GM19438 (cell line): ENCODE data around the gene CXCL14.

ENCODE experiments used
- ATAC-seq: cut with Tn5 transposase; IDR thresholded peaks from one replicate; pipeline ENCODE4 v1.9.1; 2021; ENCODE audit warnings: low read depth; ENCODE audit not compliant: unreplicated experiment

CXCL14 gene

DNA sequence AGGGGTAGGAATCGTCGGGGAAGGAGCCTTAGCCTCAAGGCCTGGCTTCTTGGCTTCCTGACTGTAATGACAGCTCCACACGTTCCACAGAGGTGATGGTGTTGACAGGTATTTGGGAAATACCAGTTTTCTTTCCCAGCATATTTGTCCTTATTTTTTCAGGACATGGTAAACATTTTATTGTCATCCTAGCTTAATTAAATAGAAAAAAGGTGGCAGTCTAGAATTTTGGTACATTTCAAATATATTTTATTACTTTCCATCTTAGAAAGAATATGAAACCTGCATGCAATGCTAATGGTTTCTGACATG lies 8.4 kb downstream of the CXCL14 start:
- ATAC-seq = no peak

DNA sequence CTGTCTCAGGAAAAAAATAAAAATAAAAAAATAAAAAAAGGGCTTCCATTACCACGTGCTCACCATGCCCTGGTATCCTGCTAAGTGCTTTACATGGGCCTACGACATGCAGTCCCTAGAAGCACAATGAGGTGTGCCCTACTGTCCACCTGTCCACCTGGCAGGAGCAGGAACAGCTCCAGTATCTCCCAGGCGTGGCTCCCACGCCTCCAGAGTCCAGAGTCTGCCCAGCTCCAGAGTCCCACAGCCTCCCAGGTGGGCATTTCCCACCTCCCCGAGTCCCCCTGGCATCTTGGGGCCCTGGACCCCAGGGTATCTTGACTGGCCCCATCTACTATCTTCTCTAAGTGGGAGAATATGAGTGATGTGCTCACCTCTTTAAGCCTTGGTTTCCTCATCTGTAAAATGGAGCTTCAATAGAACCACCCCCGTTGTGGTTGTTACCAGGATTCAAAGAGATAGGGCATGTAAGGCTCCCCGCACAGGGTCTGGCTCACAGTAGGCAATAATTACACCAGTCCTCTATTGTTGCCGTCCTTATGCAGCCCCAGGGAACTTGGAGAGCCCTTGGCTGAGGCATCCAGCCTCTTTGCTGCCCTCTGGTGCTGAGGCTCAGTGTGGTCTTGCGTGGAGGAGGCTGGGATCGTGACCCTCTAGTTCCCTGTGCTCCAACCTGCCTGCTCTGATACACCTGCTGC lies 8.9 kb downstream of the CXCL14 start:
- no peak for ATAC-seq

DNA sequence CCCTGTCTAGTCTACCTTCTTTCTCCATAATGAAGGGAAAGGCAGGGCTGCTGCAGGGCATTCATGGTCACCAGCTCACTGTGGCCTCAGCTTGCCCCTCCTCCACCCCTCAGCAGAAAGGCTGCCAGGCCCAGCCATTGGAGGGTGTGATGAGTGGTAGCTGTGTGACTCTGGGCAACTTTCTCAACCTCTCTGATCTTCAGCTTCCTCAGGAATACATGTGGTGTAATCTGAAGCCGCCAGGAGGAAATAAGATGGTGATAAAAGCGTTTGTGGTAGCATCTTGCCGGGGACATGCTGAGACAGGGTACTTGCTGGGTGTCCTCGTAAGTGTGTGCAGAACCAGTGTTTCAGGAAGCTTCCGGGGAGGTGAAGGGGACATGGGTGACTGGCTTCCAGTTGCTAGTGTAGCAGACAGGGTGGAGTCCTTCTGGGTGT lies 9.8 kb downstream of the CXCL14 start:
- no peak for ATAC-seq

DNA sequence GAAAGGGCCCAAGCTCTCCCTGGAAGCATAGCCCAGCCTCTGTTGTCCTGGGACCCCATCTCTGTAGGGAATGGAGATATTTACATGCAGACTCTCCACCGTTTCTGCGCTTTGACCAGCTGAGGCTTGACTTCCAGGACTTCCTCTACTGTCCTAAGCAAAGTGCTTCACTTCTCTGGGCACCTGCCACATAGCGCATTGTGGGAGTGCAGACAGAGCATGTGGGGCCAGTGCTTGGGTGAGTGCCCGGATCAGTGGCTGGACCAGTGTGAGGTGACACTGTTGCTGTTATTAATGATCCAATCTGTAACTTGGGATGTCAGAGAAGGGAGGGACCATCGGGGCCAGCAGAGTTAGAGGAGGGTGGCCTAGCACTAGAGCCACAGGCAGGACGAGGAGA lies 10.5 kb downstream of the CXCL14 start:
- no peak for ATAC-seq

DNA sequence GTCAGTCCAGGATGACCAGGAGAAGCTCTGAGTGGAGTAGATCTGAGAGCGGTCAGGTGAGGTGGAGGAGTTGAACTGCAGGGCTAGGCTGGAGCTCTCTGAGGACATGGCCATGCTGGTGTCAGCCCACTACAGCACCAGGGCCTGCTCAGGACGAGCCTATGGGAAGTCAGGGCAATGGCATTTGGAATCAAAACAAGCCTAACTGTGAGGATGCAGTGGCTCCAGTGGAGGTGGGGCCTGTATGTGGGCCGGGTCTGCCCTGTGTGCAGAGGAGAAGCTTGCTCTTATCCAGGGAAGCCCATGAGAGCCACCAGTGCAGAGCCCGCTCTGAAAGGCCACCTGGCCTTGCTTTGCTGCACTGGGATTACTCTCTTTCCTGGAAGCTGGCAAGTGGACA lies 11.1 kb downstream of the CXCL14 start:
- ATAC-seq = no peak

DNA sequence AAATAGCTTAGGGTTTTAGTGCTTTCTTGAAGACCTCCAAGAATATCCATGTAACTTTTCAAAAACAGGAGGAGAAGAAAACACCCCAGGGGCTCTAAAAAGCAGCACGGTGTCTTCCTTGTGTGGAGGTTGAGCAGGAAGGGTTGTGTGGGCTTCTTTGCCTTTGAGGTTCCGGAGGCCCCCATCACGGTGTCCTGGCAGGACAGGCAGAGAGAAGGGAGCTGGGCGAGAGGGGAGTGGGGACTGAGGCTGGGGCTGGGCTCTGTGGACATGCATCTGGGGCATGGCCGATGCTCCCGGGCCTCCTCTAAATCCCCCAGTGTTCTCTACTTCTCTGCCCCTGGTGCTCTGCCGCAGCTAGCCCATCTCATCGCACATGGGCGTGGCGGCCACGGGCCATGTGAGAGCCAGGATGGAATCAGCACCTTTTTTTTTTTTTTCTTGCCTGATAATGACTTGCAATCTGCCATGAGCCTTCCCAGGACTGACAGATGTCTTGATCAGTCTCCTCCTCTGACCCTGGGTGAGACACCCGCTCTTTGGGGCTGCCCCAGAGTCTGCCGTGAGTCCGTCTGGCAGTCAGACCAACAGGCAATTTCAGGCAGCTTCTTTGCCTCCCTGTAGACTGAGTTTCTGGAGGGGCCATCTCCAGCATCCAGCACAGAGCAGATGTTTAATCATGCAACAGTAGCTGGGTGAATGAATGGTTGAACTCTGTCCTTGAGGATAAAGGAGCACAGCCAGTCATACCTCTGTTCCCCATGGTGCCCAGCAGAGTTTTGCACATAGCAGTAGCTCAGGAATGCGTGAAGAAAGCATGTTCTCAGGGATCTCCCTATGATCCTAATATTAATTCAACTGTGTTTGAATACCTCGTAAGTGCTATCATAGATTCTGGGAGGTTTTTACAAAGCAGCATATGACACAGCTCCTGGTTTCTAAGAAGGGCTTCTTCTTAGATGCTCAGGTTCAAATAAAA lies 12.1 kb downstream of the CXCL14 start:
- ATAC-seq = no peak

DNA sequence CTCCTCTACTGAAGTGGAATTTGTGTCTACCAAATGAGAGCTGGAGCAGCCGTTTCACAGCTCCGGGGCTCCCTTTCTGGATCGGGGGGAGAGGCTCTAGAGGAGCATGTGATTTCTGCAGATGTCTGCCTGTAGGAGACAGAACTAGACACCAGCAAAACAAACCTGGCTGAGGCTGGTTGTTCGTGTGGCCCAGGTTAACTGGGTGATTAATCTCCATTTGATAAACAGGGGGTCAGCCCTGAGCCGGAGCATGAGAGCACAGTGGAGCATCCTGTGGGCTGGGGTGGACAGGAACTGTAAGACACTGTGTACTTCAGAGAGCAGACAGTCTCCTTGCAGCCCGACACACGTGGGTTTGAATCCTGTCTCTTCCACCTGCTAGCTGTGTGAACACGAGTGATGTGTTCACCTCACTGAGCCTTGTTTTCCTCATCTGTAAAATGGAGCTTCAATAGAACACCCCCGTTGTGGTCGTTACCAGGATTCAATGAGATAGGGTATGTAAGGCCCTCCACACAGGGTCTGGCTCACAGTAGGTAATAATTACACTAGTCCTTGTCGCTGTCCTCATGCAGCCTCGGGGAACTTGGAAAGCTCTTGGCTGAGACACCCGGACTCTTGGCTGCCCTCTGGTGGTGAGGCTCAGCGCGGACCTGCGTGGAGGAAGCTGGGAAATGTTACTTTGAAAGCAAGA lies 12.9 kb downstream of the CXCL14 start:
- ATAC-seq = no peak

DNA sequence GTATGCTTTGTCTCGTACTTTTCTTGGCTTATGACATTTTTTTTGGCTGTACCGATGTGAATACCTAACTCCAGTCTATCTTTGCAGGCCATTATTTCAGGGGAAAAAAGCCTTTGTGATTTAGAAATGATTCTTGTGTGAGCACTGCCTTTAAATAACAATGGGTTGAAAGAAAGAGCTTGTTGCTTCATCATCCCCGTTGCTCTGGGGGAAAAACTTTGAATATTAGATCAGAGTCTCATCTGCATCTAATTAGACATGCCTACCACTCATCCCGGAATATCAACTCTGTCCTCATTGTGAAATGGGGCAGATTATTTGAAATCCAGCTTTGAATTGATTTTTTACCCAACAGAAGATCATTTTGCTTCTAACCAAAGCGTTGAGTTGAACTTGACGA lies 13.5 kb downstream of the CXCL14 start:
- ATAC-seq = no peak

DNA sequence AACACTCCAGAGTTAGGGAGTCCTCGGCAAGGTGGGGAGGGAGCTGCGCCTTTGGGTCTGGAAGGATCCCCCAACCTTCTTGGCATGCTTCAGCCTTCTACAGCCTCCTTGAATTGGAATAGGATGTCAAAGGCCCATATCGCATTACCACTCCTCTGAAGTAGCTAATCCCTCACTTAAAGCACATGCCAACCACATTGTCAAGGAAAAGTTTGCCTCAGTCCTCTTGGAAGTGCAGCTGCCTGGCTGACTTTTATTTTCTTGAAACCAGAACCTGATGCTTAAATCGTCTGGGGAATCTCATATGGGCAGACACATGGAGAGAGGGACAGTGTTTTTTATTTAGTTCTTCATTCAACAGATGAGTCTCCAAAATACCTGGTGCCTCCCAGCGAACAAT lies 14.5 kb downstream of the CXCL14 start:
- no peak for ATAC-seq

DNA sequence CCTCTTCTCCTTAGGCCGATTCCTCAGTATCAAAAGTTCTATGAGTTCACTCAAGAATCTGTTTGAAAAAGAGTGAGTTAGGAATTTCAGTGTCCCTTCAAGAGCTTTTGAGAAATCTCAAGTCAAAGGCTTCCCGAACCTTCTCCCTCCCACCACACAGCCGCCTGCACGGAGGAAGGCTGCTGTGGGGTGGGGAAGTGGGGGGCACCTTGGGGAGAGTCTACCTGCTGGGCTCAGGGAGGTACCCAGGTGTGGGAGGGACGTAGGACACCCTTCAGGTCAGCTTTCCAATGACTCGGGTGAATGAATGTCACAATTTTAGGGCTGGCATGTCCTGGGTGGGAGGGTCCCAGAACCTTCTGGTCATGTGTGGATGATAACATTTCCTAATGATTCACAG lies 17.5 kb downstream of the CXCL14 start:
- ATAC-seq = no peak

DNA sequence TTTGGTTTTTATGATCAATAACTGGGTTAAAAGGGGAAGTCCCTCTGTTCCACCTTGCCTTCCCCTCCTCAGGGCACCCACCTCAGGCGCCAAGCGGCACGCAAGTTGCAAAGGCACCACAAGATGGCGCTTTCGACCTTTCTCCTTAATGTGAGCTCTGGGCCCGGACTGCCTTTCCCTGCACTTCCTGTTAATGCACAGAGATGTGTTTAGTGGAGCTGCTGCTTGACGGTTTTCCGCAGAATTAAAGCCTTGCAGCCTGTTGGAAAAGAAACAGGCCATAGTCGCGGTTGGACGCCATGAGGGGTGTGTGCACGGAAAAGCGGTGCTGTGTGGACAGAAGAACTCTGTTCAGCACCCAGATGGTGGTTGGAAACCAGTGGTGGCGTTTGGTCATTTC lies 17.9 kb downstream of the CXCL14 start:
- ATAC-seq = peak; percentile 92

DNA sequence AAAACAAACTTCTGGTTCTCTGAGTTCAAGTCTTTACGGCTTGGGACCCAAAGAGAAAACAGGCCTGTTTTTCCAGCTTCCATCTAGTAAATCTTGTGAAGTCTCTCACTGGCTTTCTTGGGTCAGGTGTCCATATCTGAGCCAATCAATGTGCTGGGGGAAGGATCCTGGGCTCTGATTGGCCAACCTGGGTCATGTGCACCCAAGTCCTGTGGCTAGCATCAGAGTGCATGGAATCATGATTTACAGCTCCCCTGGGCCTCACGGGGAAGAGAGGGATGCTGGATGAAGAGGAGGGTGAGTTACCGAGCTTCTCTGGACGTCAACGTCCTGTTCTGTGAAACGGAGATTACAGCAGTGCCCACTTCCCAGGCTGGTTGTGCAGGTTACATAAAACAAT lies 19.4 kb downstream of the CXCL14 start:
- ATAC-seq = no peak

DNA sequence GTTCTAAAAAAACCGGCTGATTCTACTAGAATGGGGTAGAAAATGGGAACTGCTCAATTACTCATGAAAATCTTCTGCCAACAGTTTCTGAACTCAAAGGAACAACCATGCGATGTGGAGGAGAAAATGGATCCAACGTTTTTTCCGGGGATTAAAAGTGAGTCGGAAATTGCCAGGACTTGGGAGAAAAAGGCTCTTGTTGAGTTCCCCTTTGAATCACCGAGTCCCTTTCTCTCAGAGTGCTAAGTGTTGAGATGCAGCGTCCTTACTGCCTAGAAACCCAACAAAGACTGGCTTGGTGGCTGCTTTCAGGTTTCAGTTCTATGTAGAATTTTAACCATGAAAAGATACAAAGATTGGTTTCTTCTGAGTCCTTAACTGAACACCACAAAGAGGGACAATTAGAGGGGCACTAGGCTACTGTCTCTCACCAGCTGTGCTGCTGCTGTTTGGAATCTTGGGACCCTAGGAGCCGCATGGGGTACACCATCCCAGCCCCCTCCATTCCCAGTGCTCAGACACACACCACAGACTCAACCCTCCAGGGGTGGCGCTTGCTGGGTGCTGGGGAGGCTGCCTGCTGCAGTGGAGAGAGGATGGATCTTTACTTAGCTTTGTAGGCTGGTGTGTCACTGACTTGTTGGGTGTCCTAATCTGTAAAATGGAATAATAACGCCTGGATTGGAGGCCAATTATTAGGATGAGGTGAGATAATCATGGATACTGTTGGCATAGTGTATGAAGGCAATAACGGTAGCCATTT lies 21.5 kb downstream of the CXCL14 start:
- ATAC-seq = no peak

DNA sequence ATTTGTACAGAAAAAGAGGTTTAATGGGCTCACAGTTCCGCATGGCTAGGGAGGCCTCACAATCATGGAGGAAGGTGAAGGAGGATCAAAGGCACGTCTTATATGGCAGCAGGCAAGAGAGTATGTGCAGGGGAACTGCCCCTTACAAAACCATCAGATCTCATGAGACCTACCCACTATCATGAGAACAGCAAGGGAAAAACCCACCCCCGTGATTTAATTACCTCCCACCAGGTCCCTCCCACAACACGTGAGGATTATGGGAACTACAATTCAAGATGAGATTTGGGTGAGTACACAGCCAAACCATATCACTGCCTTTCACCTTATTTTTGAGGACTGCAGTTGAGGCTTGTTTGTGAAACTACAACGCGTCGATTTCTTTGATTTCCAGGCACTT lies 22.2 kb downstream of the CXCL14 start:
- ATAC-seq = no peak

DNA sequence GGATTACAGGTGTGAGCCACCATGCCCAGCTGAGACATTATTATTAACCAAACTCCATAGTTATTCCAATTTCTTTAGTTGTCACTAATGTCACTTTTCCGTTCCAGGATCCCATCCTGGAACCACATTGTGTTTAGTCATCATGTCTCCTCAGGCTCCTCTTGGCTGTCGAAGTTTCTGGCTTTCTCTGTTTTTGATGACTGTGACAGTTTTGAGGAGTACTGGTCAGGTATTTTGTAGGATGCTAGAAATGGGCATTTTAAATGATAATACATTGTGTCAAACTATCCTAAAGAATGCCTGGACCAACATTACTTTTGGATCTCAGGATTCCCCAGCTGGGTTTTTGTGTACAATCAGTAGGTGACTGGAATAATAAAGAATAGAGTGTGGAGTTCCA lies 23.3 kb downstream of the CXCL14 start:
- no peak for ATAC-seq

DNA sequence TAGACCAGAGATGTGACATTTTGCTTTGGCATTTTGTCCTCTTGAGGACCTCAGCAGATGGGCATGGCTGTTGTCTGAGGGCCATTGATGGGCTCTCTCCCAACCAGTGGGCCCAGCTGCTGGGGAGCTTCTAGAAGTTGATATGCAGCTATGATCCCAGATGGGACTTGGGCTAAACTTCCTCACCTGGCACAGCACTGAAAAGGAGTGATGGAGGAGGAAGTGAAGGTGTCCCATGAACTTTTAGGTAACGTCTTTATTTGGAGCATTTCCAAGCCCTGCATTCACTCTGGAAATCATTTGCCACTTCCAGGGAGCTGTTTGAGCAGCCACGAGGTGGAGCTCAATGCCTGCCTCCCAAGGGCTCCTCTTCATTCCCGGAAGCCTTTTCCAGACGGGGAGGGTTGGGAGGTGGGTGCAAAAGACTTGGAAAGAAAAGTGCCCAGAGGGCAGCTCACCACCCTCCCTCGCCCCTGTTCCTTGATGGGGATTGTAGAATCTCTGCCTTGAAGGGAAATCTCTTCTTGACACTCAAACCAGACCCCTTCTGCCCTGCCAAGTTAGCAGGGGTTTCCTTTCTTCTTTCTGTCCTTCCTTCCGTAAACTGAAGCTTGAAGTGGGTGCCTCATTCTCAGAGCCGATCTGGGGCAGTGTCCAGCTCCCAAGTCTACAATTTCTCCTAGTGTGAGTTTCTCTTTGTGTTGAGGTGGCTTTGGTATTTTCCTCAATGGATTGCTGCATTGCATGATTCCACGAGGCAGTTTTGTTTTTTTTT lies 24.9 kb downstream of the CXCL14 start:
- ATAC-seq = no peak

DNA sequence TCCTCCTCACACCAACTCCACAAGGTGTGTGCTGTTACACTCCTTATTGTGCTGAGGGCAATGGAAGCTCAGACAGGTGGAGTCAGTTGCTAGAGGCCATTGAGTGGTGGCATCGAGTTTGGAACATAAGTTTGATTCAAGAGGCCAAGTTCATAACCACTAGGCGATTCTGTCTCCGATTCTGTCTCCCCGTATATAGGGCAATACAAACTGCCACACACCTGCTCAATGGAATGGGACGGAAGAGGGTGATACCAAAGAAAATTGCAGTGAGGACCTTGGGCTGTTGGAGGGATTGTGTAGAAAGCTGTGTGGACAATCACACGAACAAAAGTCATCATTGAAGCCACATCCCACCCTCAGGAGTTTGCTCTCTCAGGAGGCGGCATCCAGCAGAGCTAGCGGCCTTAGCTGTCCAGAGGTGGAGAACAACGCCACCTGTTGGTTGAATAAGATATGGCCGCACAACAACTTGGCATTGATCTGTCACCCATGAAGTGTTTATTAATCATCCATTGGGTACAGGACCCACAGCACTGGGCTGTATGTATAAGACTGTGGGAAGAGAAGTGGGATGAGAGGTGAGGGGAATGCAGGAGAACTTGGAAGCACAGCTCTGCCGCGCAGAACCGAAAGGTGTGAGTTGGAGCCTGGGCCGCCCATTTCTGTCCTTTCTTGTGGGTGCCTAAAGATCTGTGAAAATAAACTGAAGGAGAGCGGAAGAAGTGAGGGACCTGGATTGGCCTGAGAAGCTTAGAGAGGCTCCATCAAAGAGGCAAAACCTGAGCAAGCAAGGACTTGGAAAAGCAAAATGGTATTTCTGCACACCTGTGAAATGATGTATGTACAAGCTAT lies 27.0 kb downstream of the CXCL14 start:
- ATAC-seq = peak; percentile 74

DNA sequence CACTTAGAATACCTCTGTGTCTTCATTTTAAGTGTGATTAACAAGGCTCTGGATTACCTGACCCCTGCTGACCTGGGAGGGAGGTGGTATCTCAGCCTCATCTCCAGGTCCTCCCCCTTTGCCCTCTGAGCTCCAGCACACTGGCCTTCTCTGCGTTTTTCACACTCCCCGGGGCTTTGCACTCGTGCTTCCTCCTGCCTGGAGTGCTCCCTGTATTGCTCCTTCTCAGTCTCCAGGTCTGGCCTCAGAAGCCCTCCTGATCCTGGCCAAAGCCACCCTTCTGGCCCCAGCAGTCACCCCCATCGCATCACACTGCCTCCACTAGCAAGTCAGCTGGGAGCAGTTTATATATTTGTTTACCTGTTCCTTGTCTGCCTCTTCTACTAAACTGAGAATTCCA lies 29.4 kb downstream of the CXCL14 start:
- ATAC-seq = no peak
